MM.1S (cell line): ENCODE results near the gene ATP6V0A1.

Experiments
- DNase-seq: peaks from one replicate; pipeline ENCODE4 v3.0.0-alpha.2; 2015
- H2AFZ ChIP-seq: fragments of 300-600 bp; sonication (generic); 2 replicates; pipeline ENCODE4 v1.6.0; 2016; ENCODE audit warnings: antibody characterized with exemption, low read length
- H3F3A ChIP-seq: fragments of 300-600 bp; sonication (generic); 2 replicates; pipeline ENCODE4 v1.6.1; 2016; ENCODE audit warnings: mild to moderate bottlenecking, antibody characterized with exemption, low read length, moderate library complexity, mixed read lengths; ENCODE audit not compliant: insufficient read depth
- H3K27ac ChIP-seq: fragments of 300-600 bp; sonication (generic); 2 replicates; pipeline ENCODE4 v1.5.1; 2016; ENCODE audit warnings: mild to moderate bottlenecking, low read length
- H3K27me3 ChIP-seq: fragments of 300-600 bp; sonication (generic); replicated peaks from 2 replicates; pipeline ENCODE4 v1.6.0; 2016; ENCODE audit warnings: low read length; ENCODE audit not compliant: insufficient read depth
- H3K36me3 ChIP-seq: fragments of 300-600 bp; sonication (generic); replicated peaks from 2 replicates; pipeline ENCODE4 v1.6.1; 2016; ENCODE audit warnings: mild to moderate bottlenecking, low read length, mixed read lengths; ENCODE audit not compliant: insufficient read depth
- H3K4me1 ChIP-seq: fragments of 300-600 bp; sonication (generic); 2 replicates; pipeline ENCODE4 v1.6.1; 2016; ENCODE audit warnings: low read length, mixed read lengths
- H3K4me2 ChIP-seq: fragments of 300-600 bp; sonication (generic); 2 replicates; pipeline ENCODE4 v1.6.0; 2016; ENCODE audit warnings: low read depth, low read length
- H3K4me3 ChIP-seq: fragments of 300-600 bp; sonication (generic); 2 replicates; pipeline ENCODE4 v1.5.1; 2016; ENCODE audit warnings: low read length, mixed read lengths
- H3K79me2 ChIP-seq: fragments of 300-600 bp; sonication (generic); 2 replicates; pipeline ENCODE4 v1.6.1; 2016; ENCODE audit warnings: mixed run types, low read length, mixed read lengths
- H3K9ac ChIP-seq: fragments of 300-600 bp; sonication (generic); 2 replicates; pipeline ENCODE4 v1.6.1; 2016; ENCODE audit warnings: low read length, mixed read lengths
- H3K9me2 ChIP-seq: fragments of 300-600 bp; sonication (generic); replicated peaks from 2 replicates; pipeline ENCODE4 v1.6.1; 2016; ENCODE audit warnings: mild to moderate bottlenecking, low read length, mixed read lengths; ENCODE audit not compliant: insufficient read depth
- H3K9me3 ChIP-seq: fragments of 300-600 bp; sonication (generic); replicated peaks from 2 replicates; pipeline ENCODE4 v1.6.1; 2016; ENCODE audit warnings: mild to moderate bottlenecking, low read length, mixed read lengths; ENCODE audit not compliant: insufficient read depth
- H4K20me1 ChIP-seq: fragments of 300-600 bp; sonication (generic); 2 replicates; pipeline ENCODE4 v1.6.1; 2016; ENCODE audit warnings: mild to moderate bottlenecking, low read length, moderate library complexity, mixed read lengths; ENCODE audit not compliant: insufficient read depth
- CTCF ChIP-seq: fragments of 300-600 bp; sonication (generic); IDR thresholded peaks from 2 replicates; pipeline ENCODE4 v1.5.1; 2016; ENCODE audit warnings: antibody characterized with exemption, low read length, mixed read lengths
- EZH2 ChIP-seq: fragments of 300-600 bp; sonication (generic); optimal IDR thresholded peaks from 2 replicates; pipeline ENCODE3; 2017; ENCODE audit warnings: low read depth, mild to moderate bottlenecking, antibody characterized with exemption, low read length, mixed read lengths
- EZH2phosphoT487 ChIP-seq: fragments of 300-600 bp; sonication (generic); IDR thresholded peaks from 2 replicates; pipeline ENCODE4 v1.6.1; 2018; ENCODE audit warnings: antibody characterized with exemption, low read length

ATP6V0A1 gene

GRCh38 chr17:42521666-42522262 lies 63.1 kb downstream of the ATP6V0A1 start:
- Histone ChIP-seq H3K79me2 (no peaks in the 10 kb centered on the region), H3K27me3 (no peaks in the 10 kb centered on the region), H3K27ac (no peak overlapping the region), H2AFZ (no peak overlapping the region), H3K4me2 (no peak overlapping the region), H3K9me2 (no peaks in the 10 kb centered on the region), H3K4me3 (no peak overlapping the region), H3F3A (no peaks in the 10 kb centered on the region), H3K9me3 (no peaks in the 10 kb centered on the region), H4K20me1 (no peaks in the 10 kb centered on the region), H3K36me3 (no peaks in the 10 kb centered on the region), H3K4me1 (no peaks in the 10 kb centered on the region), H3K9ac (no peak overlapping the region)
- no peak for DNase-seq
- TF ChIP-seq EZH2phosphoT487 = no peak
- no peak for TF ChIP-seq EZH2
- TF ChIP-seq CTCF = no peak

GRCh38 chr17:42522263-42522790 lies 63.6 kb downstream of the ATP6V0A1 start:
- no peaks in the 10 kb centered on the region for H3K27me3 ChIP-seq
- TF ChIP-seq EZH2 (no peak), EZH2phosphoT487 (no peak), CTCF (no peak)
- H3K36me3 ChIP-seq = no peaks in the 10 kb centered on the region
- no peak overlapping the region for H3K27ac ChIP-seq
- H3K9ac ChIP-seq = no peak overlapping the region
- H3K9me3 ChIP-seq = no peaks in the 10 kb centered on the region
- no peak overlapping the region for H3K4me2 ChIP-seq
- H3K4me1 ChIP-seq = no peaks in the 10 kb centered on the region
- no peaks in the 10 kb centered on the region for H3F3A ChIP-seq
- H2AFZ ChIP-seq = no peak overlapping the region
- H3K9me2 ChIP-seq = no peaks in the 10 kb centered on the region
- H3K79me2 ChIP-seq = no peaks in the 10 kb centered on the region
- no peak for DNase-seq
- H4K20me1 ChIP-seq = no peaks in the 10 kb centered on the region
- H3K4me3 ChIP-seq = no peak overlapping the region

GRCh38 chr17:42522798-42523278 lies 64.2 kb downstream of the ATP6V0A1 start:
- Histone ChIP-seq H3K9ac (no peak overlapping the region), H3K4me2 (no peak overlapping the region), H3K4me1 (no peaks in the 10 kb centered on the region), H3F3A (no peaks in the 10 kb centered on the region), H3K27me3 (no peaks in the 10 kb centered on the region), H3K9me3 (no peaks in the 10 kb centered on the region), H3K36me3 (no peaks in the 10 kb centered on the region), H2AFZ (no peak overlapping the region), H3K79me2 (no peaks in the 10 kb centered on the region), H3K27ac (no peak overlapping the region), H4K20me1 (no peaks in the 10 kb centered on the region), H3K9me2 (no peaks in the 10 kb centered on the region), H3K4me3 (no peak overlapping the region)
- no peak for TF ChIP-seq CTCF
- no peak for TF ChIP-seq EZH2
- no peak for TF ChIP-seq EZH2phosphoT487
- DNase-seq = no peak
